ENCODE results near the gene SPANXD. TPM values are rescaled to one million over a fixed set of nuclear protein-coding genes. Genes with fewer than 3 reads are reported as not detected.

Gene SPANXD
- total RNA-seq, 2 experiments from 2014 or later, result not detected

Other genes starting within 250 kb of the SPANXD start
- not detected for gene SPANXA1, start 114.0 kb downstream of the SPANXD start, total RNA-seq
- gene SPANXA2, start 109.0 kb downstream of the SPANXD start, total RNA-seq, result not detected
- not detected for gene MAGEC3, start 139.6 kb upstream of the SPANXD start, total RNA-seq
- not detected for gene MAGEC1, start 205.2 kb upstream of the SPANXD start, total RNA-seq